T1000 (cell line): ENCODE data around the gene UBE2G1.
"Not testable (repeated sequence)": the region's sequence is repeated elsewhere in the genome, so short reads cannot be mapped to it uniquely, and the experiment has no call there.

Experiments
- DNase-seq: peaks from one replicate; lab custom pipeline; 2025; ENCODE audit warnings: mixed read lengths; lab: John Stamatoyannopoulos, UW

Gene UBE2G1

GRCh38 chr17:4366327-4367063 is at the start of gene UBE2G1:
UBE2G1 (minus strand) TSS chr17:4366675; CDS start chr17:4366316, 359 bp downstream.
- DNase-seq: peak; percentile 96

GRCh38 chr17:4412933-4413831 is 46.7 kb upstream of the UBE2G1 start:
- DNase-seq: peak; percentile 79

- DNase-seq: no peak
Measured at GRCh38 chr17:4411201-4411600, 44.7 kb upstream of the UBE2G1 start.

- no peak for DNase-seq
Measured at GRCh38 chr17:4409659-4410058, 43.2 kb upstream of the UBE2G1 start.

- no peak for DNase-seq
Measured at GRCh38 chr17:4407851-4408250, 41.4 kb upstream of the UBE2G1 start.

- no peak for DNase-seq
Measured at GRCh38 chr17:4407216-4407615, 40.7 kb upstream of the UBE2G1 start.

- no peak for DNase-seq
Measured at GRCh38 chr17:4406386-4406785, 39.9 kb upstream of the UBE2G1 start.

- no peak for DNase-seq
Measured at GRCh38 chr17:4405699-4406098, 39.2 kb upstream of the UBE2G1 start.

- DNase-seq: no peak
Measured at GRCh38 chr17:4405038-4405669, 38.7 kb upstream of the UBE2G1 start.

- no peak for DNase-seq
Measured at GRCh38 chr17:4397840-4398239, 31.4 kb upstream of the UBE2G1 start.

- DNase-seq: no peak
Measured at GRCh38 chr17:4395111-4395478, 28.6 kb upstream of the UBE2G1 start.

- no peak for DNase-seq
Measured at GRCh38 chr17:4394208-4395110, 28.0 kb upstream of the UBE2G1 start.

- DNase-seq: no peak
Measured at GRCh38 chr17:4393806-4394205, 27.3 kb upstream of the UBE2G1 start.

- no peak for DNase-seq
Measured at GRCh38 chr17:4389079-4389478, 22.6 kb upstream of the UBE2G1 start.

- no peak for DNase-seq
Measured at GRCh38 chr17:4387137-4387536, 20.7 kb upstream of the UBE2G1 start.

- no peak for DNase-seq
Measured at GRCh38 chr17:4386406-4386805, 19.9 kb upstream of the UBE2G1 start.

- DNase-seq: no peak
Measured at GRCh38 chr17:4381690-4382671, 15.5 kb upstream of the UBE2G1 start.

GRCh38 chr17:4378626-4379025 is 12.2 kb upstream of the UBE2G1 start:
- DNase-seq: no peak

- DNase-seq: not testable (repeated sequence)
Measured at GRCh38 chr17:4377247-4377646, 10.8 kb upstream of the UBE2G1 start.

GRCh38 chr17:4375796-4376440 is 9.4 kb upstream of the UBE2G1 start:
- DNase-seq: not testable (repeated sequence)
